Osteoblast (primary cell): ENCODE measurements around the gene COL4A6. TPM values are rescaled to one million over a fixed set of nuclear protein-coding genes. Genes with fewer than 3 reads are reported as not detected.

ENCODE experiments used
- DNase-seq: peaks from one replicate; pipeline ENCODE4 v3.0.0; 2011; ENCODE audit warnings: low spot score, mixed read lengths; ENCODE audit not compliant: insufficient read length; ENCODE audit errors: missing footprints
- H2AFZ ChIP-seq: 2 replicates; pipeline ENCODE4 v1.6.0; 2011; ENCODE audit warnings: mild to moderate bottlenecking, low read length
- H3K27ac ChIP-seq: 2 replicates; pipeline ENCODE4 v1.5.1; 2011; ENCODE audit warnings: mild to moderate bottlenecking, low read depth, low read length, moderate library complexity
- H3K27me3 ChIP-seq: 2 replicates; pipeline ENCODE4 v1.6.0; 2012; ENCODE audit warnings: mild to moderate bottlenecking, control low read depth, inconsistent platforms, low read length, moderate library complexity; ENCODE audit not compliant: insufficient read depth
- H3K36me3 ChIP-seq: 2 replicates; pipeline ENCODE4 v1.5.1; 2011; ENCODE audit warnings: mild to moderate bottlenecking, low read length, control low read depth, moderate library complexity; ENCODE audit not compliant: insufficient read depth
- H3K4me1 ChIP-seq: 2 replicates; pipeline ENCODE4 v1.5.1; 2011; ENCODE audit warnings: mild to moderate bottlenecking, low read length, control low read depth, moderate library complexity; ENCODE audit not compliant: insufficient read depth
- H3K4me2 ChIP-seq: 2 replicates; pipeline ENCODE4 v1.6.0; 2011; ENCODE audit warnings: mild to moderate bottlenecking, low read length; ENCODE audit not compliant: insufficient read depth
- H3K4me3 ChIP-seq: fragments of 200-600 bp; sonication (generic); 3 replicates; pipeline ENCODE4 v1.5.1; 2012; ENCODE audit warnings: mild to moderate bottlenecking, low read length, inconsistent platforms; ENCODE audit not compliant: insufficient read depth
- H3K79me2 ChIP-seq: 2 replicates; pipeline ENCODE4 v1.6.0; 2012; ENCODE audit warnings: mild to moderate bottlenecking, low read length, control low read depth, inconsistent platforms; ENCODE audit not compliant: insufficient read depth
- H3K9me3 ChIP-seq: 2 replicates; pipeline ENCODE4 v1.5.1; 2011; ENCODE audit warnings: low read depth, low read length, control low read depth
- H4K20me1 ChIP-seq: 2 replicates; pipeline ENCODE4 v1.6.0; 2012; ENCODE audit warnings: mild to moderate bottlenecking, low read length, control low read depth; ENCODE audit not compliant: insufficient read depth
- total RNA-seq: library from RNA; depleted of rRNA; stranded (reverse); fragments of >200 nt; gene quantifications from 2 replicates; pipeline ENCODE4 v1.2.3, GENCODE V29; 2012
- TF ChIP-seq, protein P1 (sequence below): IDR thresholded peaks from 2 replicates; pipeline ENCODE4 v1.5.1; 2011; ENCODE audit warnings: mild to moderate bottlenecking, low read depth, low read length, moderate library complexity; ENCODE audit errors: extremely low read depth

The COL4A6 gene
- total RNA-seq, 1 donor: not detected

DNA sequence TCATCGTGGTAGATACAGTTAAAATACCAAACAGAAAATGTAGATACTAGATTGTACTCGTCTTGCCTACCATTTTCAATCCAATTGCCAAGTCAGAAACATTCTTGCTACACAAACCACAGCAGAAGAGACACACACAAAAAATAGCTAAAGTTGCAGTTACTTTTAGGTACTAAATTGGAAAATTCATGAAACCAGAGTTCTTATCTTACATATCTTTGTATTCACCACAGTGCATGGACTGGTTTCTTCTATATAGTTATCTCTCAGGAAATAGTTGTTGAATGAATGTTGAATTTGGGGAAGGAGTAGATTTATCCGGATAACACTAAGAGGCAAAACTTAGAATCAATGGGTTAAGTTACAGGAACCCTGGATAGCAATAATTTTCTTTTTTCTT, 15.6 kb upstream of the COL4A6 start:
- no peak overlapping the region for H3K4me3 ChIP-seq
- H3K4me2 ChIP-seq: no peak overlapping the region
- no peaks in the 10 kb centered on the region for H4K20me1 ChIP-seq
- TF ChIP-seq, protein P1, sequence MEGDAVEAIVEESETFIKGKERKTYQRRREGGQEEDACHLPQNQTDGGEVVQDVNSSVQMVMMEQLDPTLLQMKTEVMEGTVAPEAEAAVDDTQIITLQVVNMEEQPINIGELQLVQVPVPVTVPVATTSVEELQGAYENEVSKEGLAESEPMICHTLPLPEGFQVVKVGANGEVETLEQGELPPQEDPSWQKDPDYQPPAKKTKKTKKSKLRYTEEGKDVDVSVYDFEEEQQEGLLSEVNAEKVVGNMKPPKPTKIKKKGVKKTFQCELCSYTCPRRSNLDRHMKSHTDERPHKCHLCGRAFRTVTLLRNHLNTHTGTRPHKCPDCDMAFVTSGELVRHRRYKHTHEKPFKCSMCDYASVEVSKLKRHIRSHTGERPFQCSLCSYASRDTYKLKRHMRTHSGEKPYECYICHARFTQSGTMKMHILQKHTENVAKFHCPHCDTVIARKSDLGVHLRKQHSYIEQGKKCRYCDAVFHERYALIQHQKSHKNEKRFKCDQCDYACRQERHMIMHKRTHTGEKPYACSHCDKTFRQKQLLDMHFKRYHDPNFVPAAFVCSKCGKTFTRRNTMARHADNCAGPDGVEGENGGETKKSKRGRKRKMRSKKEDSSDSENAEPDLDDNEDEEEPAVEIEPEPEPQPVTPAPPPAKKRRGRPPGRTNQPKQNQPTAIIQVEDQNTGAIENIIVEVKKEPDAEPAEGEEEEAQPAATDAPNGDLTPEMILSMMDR: no peak
- H3K36me3 ChIP-seq: no peaks in the 10 kb centered on the region
- H3K79me2 ChIP-seq: no peaks in the 10 kb centered on the region
- no peaks in the 10 kb centered on the region for H3K9me3 ChIP-seq
- no peak for DNase-seq
- H3K27me3 ChIP-seq: no peaks in the 10 kb centered on the region
- H3K4me1 ChIP-seq: no peaks in the 10 kb centered on the region
- no peak overlapping the region for H3K27ac ChIP-seq
- H2AFZ ChIP-seq: no peak overlapping the region

DNA sequence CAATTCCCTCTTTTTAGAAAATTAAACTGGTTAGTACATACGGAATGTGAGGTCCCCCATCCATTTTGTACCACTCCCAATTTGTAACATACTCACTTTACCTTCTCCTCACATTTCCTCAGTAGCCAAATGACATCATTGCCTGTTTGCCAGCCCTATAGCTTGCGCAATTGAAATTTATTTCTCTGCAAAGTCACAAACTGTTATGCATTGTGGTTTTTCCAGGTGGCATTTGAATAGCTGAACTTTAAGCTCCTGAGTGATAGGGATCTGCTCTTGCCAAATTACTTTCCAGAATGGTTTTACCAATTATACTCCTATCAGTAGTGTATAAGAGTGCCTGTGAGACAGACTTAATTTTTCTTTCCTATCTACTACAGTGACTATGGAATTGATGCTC, 9.1 kb upstream of the COL4A6 start:
- Histone ChIP-seq H3K79me2 (no peaks in the 10 kb centered on the region), H4K20me1 (no peaks in the 10 kb centered on the region), H3K27me3 (no peaks in the 10 kb centered on the region), H3K4me2 (no peak overlapping the region), H3K4me1 (no peaks in the 10 kb centered on the region), H3K27ac (no peak overlapping the region), H3K4me3 (no peak overlapping the region), H2AFZ (no peak overlapping the region), H3K36me3 (no peaks in the 10 kb centered on the region), H3K9me3 (no peaks in the 10 kb centered on the region)
- TF ChIP-seq, protein P1: no peak
- DNase-seq: no peak

DNA sequence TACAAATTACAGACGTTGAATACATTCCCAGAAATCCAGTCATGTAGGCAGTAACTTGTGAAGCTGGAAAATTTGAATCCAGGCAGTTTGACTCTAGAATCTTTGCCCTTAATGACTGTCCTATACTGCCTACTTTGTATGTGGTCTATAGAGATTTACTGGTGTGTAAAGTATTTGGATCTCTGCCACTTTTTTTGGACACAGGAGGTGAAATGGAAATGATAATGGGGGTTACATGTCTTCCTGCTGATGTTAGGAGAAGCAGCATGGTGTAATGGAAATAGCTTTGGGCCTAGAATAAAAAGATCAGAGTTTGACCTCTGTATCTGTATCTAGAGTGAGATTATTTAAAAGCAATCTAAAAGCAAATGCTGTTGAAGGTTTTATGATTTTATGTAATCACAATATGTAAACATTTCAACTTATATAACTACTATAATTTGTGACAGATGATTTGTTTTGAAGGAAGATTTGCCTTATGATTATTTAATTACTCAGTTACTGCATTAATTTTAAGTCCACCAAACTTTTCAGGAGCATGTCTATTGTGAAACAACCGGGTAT, 4.8 kb upstream of the COL4A6 start:
- Histone ChIP-seq H3K27me3 (peaks cover 20% of the 10 kb centered on the region), H3K4me3 (no peak overlapping the region), H2AFZ (no peak overlapping the region), H3K36me3 (no peaks in the 10 kb centered on the region), H3K4me2 (no peak overlapping the region), H3K9me3 (no peaks in the 10 kb centered on the region), H3K27ac (no peak overlapping the region), H4K20me1 (no peaks in the 10 kb centered on the region), H3K79me2 (no peaks in the 10 kb centered on the region), H3K4me1 (no peaks in the 10 kb centered on the region)
- TF ChIP-seq, protein P1: no peak
- peak; percentile 52 for DNase-seq

DNA sequence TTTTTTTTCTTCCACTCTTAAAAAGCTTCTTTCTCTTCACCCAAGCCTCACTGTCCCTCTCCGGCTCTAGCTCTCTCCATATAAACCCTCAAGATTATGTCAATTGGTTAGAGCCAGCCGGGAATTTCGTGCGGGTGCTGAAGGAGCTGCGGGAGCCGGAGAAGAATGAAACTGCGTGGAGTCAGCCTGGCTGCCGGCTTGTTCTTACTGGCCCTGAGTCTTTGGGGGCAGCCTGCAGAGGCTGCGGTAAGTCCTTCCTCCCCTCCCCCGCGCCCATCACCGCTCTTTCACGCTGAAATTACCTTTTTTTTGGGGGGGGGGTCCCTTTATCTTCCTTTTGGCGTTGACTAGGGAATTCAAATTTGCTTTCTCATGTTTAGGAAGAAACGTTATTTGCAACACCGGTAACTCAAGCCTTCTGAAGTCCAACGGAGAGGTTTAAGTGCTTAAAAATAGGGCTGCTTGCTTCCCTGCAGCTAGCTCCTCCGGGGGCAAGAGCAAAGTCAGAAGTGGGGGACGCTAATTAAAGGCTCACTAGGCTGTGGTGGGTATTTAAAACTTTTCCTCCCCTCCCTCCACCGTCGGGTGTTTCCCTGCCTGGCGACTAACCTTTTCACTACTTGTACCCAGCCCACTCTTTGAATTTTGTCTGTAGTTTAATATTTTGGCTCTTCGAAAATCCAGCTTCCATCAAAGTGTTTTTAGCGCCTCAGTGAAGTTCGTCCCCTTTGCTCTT, 1.9 kb upstream of the COL4A6 start:
- DNase-seq: no peak
- Histone ChIP-seq H3K4me2 (peak overlapping the region; percentile 49), H3K4me1 (no peaks in the 10 kb centered on the region), H2AFZ (no peak overlapping the region), H3K4me3 (peak overlapping the region; percentile 42), H3K36me3 (no peaks in the 10 kb centered on the region), H4K20me1 (no peaks in the 10 kb centered on the region), H3K9me3 (no peaks in the 10 kb centered on the region), H3K79me2 (no peaks in the 10 kb centered on the region), H3K27me3 (peaks cover 29% of the 10 kb centered on the region), H3K27ac (no peak overlapping the region)
- TF ChIP-seq, protein P1: no peak
